HG03064 (cell line): ENCODE data around the gene DACH1.
"Not testable (repeated sequence)": the region's sequence is repeated elsewhere in the genome, so short reads cannot be mapped to it uniquely, and the experiment has no call there.

Experiments
- ATAC-seq: cut with Tn5 transposase; IDR thresholded peaks from one replicate; pipeline ENCODE4 v1.9.1; 2021; ENCODE audit warnings: low read depth; ENCODE audit not compliant: unreplicated experiment

DACH1 gene

GRCh38 chr13:71866335-71867130, 471 bp downstream of the DACH1 start:
- ATAC-seq = no peak

DNA sequence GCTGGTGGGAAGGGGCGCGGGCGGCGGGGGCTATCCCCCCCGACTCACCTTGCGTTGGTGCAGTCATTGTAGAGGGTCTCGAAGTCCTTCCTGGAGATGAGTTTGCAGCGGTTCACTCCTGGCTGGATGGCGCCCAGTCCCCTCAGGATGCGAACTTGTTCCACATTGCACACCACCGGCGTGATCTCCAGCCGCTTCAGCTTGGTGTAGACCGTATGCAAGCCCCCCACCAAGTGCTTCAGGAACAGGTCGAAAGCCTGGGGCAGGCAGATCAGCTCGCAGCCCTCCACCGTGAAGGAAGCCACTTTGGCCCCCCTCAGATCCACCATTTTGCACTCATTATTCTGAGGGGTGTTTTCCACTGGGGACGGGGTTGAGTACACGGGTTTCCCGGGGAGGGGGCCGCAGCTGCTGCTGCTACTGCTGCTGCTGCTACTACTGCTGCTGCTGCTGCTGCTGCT, 1.1 kb downstream of the DACH1 start:
- ATAC-seq = no peak

DNA sequence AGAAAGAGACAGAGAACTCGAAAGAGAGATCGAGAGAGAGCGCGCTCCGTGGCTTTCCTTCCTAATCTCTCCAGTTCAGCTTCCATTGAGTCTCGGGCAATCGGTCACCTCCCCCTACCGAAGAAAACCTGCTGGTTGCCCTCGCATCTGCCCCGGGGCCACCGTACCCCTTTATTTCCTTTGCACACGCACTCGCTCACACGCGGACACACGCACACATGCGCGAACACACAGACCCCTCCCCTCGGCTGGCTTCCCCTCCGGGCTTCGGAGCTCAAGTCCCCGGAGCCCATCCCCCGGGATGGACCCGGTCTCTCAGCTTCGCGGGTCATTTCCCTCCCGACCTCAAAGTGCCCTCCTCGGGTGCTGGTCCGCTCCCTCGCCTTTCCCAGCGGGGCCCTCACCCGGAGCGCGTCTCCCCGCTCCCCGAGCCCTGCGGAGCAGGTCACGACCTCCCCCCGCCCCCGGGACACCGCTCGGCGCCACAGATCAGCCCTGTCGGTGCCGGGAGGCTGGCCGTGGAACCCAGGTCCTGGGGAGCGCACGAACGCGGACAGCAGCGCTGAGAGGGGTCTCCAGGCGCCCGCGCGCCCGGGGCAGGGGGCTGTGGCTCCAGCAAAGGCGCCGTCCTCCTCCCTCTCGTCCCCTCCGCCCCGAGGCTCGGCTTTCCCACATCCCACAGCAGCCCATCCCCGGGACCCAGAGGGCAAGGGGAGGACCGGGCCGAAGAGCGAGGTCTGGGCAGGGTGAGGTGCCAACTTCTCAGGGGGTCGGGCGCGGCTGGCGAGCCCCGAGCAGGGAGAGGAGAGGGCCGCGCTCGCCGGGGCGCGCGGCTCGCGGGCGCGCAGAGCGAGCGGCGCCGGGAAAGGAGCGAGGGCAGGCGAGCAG, 1.8 kb downstream of the DACH1 start:
- ATAC-seq = no peak

DNA sequence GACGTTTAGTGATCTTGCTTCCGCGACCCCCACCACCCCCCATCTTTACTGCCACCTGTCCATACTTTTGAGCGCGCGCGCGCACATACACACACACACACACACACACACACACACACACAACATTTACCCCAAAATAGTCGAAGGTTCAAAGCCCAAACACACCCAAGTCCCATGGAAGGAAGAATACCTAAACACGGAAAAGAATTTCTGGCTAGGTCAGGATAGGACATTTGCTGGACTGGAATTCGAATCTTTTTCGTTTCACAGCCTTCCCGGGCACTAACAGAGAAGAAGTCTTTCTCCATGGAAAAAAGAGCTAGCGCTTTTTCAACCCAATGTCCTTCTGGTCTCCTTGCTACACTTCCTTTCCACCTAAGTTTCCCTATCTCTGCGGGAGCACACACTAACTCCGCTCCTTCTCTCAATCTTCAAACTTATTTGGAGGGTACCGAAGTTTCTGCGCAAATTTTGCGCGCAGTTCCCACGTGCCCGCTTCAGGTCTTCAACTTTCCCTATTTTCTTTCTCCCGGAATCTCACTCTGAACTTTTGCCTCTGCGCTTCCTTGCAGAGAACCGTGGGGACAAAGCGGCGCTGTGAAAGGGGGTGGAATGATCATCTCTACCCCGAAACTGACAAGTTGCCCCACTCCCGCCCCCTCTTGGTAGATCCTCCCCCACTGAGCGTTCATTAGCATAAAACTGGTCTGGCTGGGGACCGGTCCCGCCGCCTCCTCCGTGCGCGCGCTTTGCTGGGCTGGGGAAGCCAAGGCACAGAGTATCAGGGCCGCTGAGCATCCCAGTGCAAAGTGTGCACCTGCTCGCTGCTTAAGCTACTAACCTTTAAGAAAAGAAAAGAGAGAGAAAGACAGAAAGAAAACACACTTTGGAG, 2.7 kb downstream of the DACH1 start:
- no peak for ATAC-seq

- ATAC-seq = no peak
Measured at GRCh38 chr13:71863254-71863865, 3.6 kb downstream of the DACH1 start.

- ATAC-seq = no peak
Measured at GRCh38 chr13:71862459-71862943, 4.5 kb downstream of the DACH1 start.

DNA sequence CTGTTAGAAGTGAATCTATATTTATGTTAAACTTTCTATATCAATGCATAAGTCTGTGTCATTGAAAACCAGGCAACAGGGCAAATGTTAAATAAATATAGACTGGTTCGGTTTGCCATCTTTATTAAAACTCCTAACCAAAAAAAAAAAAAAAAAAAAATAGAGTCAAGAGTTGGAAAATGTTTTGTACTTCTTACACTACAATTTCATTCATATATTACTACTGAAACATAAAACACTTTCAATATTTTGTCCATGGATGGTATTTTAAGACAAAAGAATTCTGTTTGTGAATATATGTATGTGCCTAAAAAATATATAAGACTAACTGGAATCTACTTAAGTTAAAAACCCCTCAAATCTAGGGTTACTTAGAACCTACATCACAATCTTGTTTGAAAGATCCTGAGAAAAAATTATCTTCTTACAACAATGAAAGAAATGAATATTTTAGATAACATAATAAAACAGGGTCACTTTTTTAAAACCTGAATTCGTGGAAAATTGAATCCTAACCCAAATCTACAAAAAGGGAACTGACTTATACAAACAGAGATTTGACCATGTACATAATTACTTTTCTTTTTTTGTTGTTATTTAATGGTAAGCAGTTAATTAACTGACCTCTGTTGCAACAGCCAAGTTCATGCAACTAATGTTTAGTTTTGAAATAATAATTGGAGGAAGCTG, 5.1 kb downstream of the DACH1 start:
- no peak for ATAC-seq

DNA sequence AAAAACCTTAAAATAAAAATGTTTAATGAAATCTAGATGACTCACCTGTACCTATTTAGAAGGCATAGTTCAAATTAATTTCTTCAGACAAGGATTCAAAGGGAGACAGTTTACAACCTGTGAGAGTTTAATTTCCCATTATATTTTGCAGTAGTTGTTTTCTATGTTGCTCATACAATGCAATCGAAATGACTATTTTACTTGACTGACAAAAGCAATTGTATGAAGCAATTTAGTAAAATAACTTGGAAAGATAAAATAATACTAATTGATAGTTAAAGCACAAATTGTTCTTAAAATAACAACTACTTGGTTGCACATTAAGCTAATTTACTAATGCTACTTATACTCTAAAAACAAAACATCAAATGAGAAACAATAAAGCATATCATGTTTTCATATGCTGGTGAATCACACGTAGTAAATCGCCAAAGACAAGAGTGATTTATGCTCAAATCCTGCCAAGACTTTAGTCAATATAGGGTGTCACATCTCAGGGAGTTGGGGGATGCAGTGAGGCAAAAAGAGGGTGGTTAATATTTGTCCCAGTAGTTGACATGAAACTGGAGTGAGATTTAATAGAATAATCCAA, 6.4 kb downstream of the DACH1 start:
- ATAC-seq = no peak

GRCh38 chr13:71858647-71859046, 8.4 kb downstream of the DACH1 start:
- no peak for ATAC-seq

- no peak for ATAC-seq
Measured at GRCh38 chr13:71856548-71857043, 10.4 kb downstream of the DACH1 start.

DNA sequence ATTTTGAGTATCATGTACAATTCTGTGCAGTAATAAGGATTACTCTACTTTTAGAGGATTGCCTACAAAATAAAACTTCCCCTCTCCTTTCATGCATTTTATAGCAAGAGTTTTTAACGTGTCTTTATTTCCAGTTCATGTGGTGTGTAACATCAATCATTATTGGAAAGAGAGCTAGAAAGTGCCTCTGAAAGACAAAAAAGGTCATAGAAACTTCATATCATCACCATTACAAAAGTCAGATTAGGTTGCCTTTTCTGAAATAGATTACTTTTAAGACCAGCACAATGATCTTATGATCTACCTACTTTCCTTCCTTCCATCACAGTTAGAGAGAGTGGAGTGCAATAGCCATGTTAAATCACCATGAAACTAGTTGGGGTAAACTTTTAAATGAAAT, 12.6 kb downstream of the DACH1 start:
- no peak for ATAC-seq

GRCh38 chr13:71853725-71854124, 13.3 kb downstream of the DACH1 start:
- ATAC-seq = no peak

GRCh38 chr13:71852736-71853135, 14.3 kb downstream of the DACH1 start:
- no peak for ATAC-seq

DNA sequence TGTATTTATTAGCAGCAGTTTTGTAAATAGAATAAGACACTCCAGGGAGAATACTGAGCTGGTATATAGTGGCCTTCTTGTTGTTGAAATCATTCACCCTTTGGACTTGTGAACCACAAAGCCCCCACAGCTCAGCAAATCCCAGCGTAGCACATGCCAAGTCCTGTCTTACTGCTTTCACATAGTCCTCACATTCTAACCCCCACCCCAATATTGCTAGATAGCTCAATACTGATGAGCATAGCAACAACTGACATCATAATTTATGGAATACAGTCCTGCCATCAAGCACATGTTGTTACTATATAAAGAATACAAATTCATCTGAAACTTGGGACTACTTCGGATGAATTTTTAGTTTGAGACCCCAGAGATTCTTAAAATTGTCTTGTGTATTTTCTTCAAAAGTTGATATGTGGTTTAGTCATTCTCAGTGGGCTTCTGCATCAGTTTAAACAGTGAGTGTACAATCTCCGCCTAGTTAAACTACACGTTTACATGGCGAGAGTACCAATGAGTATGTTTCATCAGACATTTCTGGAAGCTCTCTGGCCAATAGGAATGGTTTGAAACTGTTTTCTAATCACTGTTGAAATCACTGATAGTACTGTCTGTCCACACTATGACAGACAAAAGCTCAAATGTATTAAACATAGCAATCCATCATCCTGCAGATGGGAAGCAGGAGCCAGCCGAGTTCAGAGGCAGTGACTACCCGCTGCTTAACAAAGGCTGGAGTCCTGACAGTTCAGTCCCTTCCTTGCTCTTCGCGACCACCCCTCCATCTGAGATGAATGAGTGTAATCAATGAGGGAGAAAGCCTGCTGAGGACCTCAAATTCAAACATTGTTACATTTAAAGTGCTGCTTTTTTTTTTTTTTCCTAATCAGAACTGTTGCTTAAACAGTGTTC, 15.2 kb downstream of the DACH1 start:
- no peak for ATAC-seq

DNA sequence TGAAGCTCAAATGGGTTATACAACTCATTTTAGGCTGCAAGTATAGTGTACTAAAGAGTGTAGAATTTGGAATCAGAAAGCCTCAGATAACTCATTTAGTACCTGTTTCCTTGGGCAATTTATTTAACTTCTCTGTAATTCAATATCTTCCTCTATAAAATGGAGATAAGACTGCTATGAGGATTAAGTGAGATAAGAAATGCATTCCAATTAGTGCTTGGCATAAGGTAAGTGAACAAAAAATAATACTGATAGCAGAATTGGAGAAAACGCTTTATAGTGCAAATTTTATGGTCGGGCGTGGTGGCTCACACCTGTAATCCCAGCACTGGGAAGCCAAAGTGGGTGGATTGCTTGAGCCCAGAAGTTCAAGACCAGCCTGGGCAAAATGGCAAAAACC, 25.0 kb downstream of the DACH1 start:
- ATAC-seq = no peak

DNA sequence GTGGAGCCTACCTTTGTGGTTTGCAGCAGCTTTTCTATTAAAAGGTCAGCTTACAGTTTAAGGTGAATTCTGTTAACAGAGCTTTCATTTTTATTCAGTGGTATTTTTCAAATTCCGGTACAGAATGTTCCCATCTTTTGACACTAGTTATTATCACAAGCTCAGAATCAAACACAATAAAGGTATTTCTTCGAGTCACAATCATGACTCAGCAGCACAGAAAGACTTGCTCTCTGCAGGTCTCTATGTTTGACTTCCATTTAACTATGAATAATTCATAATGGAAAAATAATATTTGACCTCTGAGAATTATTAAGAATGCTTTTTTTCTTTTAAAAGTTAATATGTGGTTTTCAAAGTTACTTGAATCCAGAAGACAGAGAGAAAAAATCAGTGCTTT, 28.2 kb downstream of the DACH1 start:
- ATAC-seq = no peak

- not testable (repeated sequence) for ATAC-seq
Measured at GRCh38 chr13:71837582-71837981, 29.4 kb downstream of the DACH1 start.

DNA sequence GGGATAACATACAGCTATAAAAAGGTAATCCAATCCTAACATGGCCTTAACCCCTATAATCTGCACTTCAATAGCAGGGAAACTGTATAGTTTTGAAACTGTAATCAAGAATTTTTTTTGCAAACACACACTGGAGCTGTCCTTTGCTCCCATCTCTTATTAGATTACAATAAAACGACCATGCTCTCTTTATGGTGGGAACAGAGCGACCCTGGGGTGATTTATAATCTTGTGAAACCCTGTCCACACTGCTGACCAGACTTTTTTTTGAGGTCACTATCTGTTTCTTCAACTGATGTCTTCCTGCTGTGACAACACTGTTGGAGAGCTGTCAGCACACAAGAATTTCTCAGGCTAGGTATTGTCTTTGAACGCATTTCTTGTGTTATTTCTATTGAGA, 35.3 kb downstream of the DACH1 start:
- no peak for ATAC-seq
